NCI-H1930 (cell line): Measurements from ENCODE around the gene ARF6.

Experiments used
- DNase-seq, 2 experiments: peaks; one replicate each; lab custom pipeline; 2025; lab: John Stamatoyannopoulos, UW

ARF6 gene

GRCh38 chr14:49942090-49942489 lies 49.2 kb downstream of the ARF6 start:
- DNase-seq: no peak

GRCh38 chr14:49944501-49944900 lies 51.6 kb downstream of the ARF6 start:
- DNase-seq: no peak

GRCh38 chr14:49945448-49946319 lies 52.8 kb downstream of the ARF6 start:
- no peak for DNase-seq
